Hypothalamus (tissue), 51 donors: ENCODE measurements around the gene NCR1.
A peak's percentile ranks its signal among the peaks of the same experiment; 100 is the strongest.
"Not testable (repeated sequence)": the region's sequence is repeated elsewhere in the genome, so short reads cannot be mapped to it uniquely, and the experiment has no call there.

Experiments used
- DNase-seq, 51 donors: peaks; one replicate each; lab custom pipeline; 2025; lab: John Stamatoyannopoulos, UW

The NCR1 gene, protein sequence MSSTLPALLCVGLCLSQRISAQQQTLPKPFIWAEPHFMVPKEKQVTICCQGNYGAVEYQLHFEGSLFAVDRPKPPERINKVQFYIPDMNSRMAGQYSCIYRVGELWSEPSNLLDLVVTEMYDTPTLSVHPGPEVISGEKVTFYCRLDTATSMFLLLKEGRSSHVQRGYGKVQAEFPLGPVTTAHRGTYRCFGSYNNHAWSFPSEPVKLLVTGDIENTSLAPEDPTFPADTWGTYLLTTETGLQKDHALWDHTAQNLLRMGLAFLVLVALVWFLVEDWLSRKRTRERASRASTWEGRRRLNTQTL

DNA sequence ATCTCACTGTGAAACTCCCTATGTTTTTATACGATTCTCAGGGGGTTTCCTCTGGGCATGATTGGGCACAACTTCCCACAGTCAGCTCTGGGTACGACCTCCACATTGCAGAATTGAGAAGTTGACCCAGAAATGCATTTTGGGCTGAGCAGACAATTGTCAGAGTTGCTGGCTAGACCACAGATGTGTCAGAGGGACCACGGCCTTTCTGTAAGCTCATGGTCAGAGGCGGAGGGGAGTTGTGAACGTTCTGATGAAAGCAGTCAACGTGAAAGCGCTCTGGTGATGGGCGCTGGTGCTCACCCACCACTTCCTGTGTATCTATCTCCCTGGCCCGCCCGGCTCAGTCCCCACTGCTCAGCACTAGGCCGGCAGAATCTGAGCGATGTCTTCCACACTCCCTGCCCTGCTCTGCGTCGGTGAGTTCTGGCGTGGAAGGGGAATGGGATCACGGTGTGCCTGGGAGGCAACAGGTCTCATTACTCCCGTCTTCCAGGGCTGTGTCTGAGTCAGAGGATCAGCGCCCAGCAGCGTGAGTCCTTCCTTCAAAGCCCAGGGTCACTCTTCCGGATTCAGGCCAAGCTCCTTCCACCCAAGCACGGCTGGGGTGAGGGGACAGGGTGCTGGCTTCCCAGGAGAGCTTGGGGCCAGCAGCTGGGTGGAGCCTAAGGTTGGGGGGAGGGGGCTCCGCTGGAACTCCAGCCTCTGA, at the start of gene NCR1:
Gene NCR1, plus strand, starts transcription at position 346 of the 709 bp plus-strand sequence. Its CDS starts 40 bp downstream, at position 386.
- DNase-seq: peak in 1 of 51 donors; percentile 1

GRCh38 chr19:54858476-54858875, 47.5 kb upstream of the NCR1 start:
- not testable (repeated sequence) for DNase-seq

DNA sequence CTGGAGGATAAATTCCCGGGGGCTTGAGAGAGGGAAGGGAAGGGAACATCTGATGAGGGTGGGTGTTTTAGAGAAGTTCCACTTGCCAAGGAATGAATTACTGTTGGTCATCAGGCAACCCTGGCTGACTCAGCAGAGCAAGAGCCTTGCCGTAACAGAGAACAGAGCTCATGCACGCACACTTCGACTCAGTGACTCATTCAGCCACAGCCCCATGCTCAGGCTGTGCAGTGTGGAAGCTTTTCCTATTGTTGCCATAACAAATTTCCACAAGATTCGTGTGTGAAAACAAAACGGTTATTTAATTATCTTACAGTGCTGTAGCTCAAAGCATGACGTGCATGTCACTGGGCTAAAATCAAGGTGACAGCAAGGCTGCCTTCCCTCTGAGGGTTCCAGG, 46.5 kb upstream of the NCR1 start:
- DNase-seq: not testable (repeated sequence)

DNA sequence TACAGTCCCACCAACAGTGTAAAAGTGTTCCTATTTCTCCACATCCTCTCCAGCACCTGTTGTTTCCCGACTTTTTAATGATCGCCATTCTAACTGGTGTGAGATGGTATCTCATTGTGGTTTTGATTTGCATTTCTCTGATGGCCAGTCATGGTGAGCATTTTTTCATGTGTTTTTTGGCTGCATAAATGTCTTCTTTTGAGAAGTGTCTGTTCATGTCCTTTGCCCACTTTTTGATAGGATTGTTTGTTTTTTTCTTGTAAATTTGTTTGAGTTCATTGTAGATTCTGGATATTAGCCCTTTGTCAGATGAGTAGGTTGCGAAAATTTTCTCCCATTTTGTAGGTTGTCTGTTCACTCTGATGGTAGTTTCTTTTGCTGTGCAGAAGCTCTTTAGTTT, 42.5 kb upstream of the NCR1 start:
- not testable (repeated sequence) for DNase-seq

GRCh38 chr19:54871696-54872095, 34.3 kb upstream of the NCR1 start:
- DNase-seq: no peak

GRCh38 chr19:54873990-54874389, 32.0 kb upstream of the NCR1 start, which contains the start of gene FCAR:
Gene FCAR (plus strand): TSS chr19:54874235. CDS start chr19:54874290, 55 bp downstream.
- DNase-seq: peak in 1 of 51 donors; percentile 0

- no peak for DNase-seq
Measured at GRCh38 chr19:54875506-54875905, 30.4 kb upstream of the NCR1 start.

- no peak for DNase-seq
Measured at GRCh38 chr19:54877471-54877870, 28.5 kb upstream of the NCR1 start.

DNA sequence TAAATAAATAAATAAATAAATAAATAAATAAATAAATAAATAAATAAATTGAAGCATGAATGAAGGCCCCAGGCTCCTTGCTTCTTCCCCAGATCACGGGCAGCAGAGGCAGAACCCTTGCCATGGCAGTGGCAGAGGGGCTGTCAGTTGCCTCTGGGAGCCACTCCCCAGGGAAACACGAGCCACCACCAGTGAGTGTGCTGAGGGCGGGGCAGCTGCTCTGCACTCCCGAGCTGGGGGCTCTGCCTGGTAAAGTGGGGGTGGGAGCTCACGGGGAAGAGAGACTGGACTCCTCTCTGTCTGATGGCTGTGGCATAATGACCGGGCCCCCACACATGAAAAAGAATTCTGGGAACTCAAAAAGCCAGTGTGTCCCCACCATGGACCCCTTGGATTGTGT, 24.1 kb upstream of the NCR1 start:
- DNase-seq: no peak

DNA sequence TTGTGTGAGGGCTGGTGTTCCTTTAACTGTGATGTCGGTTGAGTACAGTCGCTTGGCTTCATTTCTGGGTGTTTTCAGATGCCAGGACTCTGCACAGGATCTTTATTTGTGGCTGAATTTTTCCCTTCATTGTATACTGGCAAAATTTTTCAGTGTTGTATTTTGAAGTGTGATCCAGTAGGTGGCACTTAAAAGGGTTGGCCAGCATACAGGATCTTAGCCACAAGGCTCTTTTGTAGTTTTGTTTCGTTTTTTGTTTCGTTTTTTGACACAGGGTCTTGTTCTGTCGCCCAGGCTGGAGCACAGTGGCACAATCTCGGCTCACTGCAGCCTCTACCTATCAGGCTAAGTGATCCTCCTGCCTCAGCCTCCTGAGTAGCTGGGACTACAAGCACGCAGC, 23.2 kb upstream of the NCR1 start:
- DNase-seq: no peak

- DNase-seq: no peak
Measured at GRCh38 chr19:54883228-54883627, 22.7 kb upstream of the NCR1 start.

- peak in 2 of 51 donors; percentile 1 to 2 for DNase-seq
Measured at GRCh38 chr19:54888239-54888638, 17.7 kb upstream of the NCR1 start.

DNA sequence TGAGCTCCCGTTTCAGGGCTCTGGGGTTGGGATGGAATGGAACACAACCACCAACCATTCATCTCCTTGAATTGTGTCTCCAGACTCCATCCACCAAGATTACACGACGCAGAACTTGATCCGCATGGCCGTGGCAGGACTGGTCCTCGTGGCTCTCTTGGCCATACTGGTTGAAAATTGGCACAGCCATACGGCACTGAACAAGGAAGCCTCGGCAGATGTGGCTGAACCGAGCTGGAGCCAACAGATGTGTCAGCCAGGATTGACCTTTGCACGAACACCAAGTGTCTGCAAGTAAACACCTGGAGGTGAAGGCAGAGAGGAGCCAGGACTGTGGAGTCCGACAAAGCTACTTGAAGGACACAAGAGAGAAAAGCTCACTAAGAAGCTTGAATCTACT, 16.4 kb upstream of the NCR1 start:
- DNase-seq: no peak

GRCh38 chr19:54893406-54893805, 12.5 kb upstream of the NCR1 start:
- DNase-seq: no peak

GRCh38 chr19:54894106-54894505, 11.8 kb upstream of the NCR1 start:
- DNase-seq: not testable (repeated sequence)

DNA sequence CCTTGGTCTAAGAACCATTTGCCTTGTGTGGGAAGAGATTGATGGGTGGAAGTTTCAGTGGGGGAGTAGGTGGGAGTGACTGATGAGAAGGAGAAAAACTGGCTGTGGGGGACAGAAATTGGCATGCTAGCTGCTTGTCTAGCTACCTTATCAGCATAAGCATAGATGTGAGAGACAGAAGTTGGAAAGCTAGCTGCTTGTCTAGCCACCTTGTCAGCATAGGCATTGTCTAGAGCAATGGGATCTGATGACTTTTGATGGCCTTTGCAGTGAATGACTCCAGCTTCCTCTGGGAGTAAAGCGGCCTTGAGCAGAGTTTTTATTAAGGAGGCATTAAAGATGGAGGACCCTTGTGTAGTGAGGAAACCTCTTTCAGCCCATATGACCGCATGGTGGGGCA, 9.9 kb upstream of the NCR1 start:
- DNase-seq: no peak

DNA sequence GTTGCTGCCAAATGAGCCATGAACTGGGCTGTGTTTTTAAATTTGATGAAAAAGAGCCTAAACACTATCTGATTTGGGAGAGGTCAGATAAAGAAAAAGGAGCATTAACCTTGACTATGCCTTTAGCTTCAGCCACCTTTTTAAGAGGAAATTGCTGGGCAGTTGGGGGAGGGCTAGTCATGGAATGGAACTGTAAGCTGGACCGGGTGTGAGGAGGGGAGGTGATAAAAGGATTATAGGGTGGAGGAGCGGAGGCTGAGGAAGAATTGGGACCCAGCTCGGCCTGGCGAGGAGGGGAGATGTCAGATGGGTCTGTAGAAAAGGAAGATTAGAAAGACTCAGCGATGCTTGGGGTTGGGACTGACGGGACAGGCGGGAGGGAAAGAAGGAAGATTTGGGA, 7.3 kb upstream of the NCR1 start:
- not testable (repeated sequence) for DNase-seq

DNA sequence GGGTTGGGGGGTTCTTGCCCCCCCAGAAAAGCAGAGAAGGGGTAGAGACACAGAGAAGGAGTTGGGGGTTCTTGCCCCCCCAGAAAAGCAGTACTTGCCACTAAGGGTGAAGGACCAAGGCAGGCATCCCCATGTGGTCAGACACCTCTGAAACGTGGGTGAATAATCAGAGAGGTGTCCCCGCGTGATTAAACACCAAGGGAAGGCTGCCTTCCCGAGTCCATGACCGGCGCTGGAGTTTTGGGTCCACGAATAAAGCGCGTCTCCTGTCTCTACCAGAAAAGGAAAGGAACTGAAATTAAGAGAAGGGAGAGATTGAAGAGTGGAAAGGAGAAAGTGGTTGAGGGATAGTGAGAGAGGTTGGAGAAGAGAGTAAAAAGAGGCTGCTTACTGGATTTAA, 6.3 kb upstream of the NCR1 start:
- DNase-seq: not testable (repeated sequence)

DNA sequence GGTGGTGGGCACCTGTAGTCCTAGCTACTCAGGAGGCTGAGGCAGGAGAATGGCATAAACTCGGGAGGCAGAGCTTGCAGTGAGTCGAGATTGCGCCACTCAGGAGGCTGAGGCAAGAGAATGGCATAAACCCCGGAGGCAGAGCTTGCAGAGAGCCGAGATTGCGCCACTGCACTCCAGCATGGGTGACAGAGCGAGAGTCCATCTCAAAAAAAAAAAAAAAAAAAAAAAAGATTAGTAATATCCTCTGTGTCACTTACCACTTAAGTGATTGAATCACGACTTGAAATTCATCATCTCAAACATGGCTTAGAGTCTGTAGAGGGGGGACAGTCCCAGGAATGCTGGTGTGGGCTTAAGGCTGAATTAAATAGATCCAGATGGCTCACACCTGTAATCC, 4.8 kb upstream of the NCR1 start:
- DNase-seq: not testable (repeated sequence)

DNA sequence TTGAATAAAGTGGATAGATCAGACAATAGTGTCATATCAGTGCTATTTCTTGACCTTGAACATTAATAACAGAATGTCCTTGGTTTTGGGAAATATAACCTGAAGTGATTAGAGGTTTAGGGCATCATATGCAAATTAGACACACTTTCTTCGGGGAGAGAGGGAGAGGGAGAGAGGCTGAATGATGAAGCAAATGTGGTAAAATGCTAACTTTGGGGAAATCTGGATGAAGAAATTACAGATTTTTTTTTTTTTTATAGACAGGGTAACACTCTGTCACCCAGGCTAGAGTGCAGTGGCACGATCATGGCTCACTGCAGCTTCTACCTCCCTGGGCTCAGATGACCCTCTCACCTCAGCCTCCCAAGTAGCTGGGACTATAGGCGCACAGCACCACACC, 3.9 kb upstream of the NCR1 start:
- DNase-seq: no peak

DNA sequence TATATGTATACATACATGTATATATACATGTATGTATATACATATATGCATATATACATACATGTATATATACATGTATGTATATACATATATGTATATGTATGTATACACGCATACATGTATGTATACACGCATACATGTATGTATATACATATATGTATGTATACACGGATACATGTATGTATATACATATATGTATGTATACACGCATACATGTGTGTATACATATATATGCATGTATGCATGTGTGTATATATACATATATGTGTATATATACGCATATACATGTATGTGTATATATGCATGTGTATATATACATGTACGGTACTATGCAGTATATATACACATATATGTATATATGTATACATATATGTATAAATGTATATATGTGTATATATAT, 2.6 kb upstream of the NCR1 start:
- DNase-seq: no peak

- not testable (repeated sequence) for DNase-seq
Measured at GRCh38 chr19:54904261-54904660, 1.7 kb upstream of the NCR1 start.
